Measurements from ENCODE around the gene LRRC27. TPM values are rescaled to one million over a fixed set of nuclear protein-coding genes. Genes with fewer than 3 reads are reported as not detected.

The LRRC27 gene
- total RNA-seq, 1 donor from 2014 or later = 6.3 TPM

GRCh38 chr10:132422903-132423825 lies 91.2 kb downstream of the LRRC27 start:
- intact Hi-C loops (cut with micrococcal nuclease) = no loop called here

- intact Hi-C loops (cut with micrococcal nuclease) = no loop called here
Measured at GRCh38 chr10:132423966-132424861, 92.2 kb downstream of the LRRC27 start.

GRCh38 chr10:132425029-132425756 lies 93.2 kb downstream of the LRRC27 start:
- intact Hi-C loops (cut with micrococcal nuclease) = no loop called here

- intact Hi-C loops (cut with micrococcal nuclease) = no loop called here
Measured at GRCh38 chr10:132425757-132426155, 93.8 kb downstream of the LRRC27 start.

- intact Hi-C loops (cut with micrococcal nuclease) = no loop called here
Measured at GRCh38 chr10:132427006-132427771, 95.2 kb downstream of the LRRC27 start.

GRCh38 chr10:132427939-132428367 lies 96.0 kb downstream of the LRRC27 start:
- intact Hi-C loops (cut with micrococcal nuclease) = no loop called here

- intact Hi-C loops (cut with micrococcal nuclease) = no loop called here
Measured at GRCh38 chr10:132428486-132428995, 96.5 kb downstream of the LRRC27 start.

Other genes starting within 250 kb of the LRRC27 start
- 11.1 and 11.8 TPM in 2 replicates for gene DPYSL4, start 145.2 kb upstream of the LRRC27 start, total RNA-seq
- 10.6 and 11.0 TPM in 2 replicates for gene STK32C, start 24.2 kb upstream of the LRRC27 start, total RNA-seq
- 5.4 and 5.9 TPM in 2 replicates for gene PWWP2B, start 65.0 kb downstream of the LRRC27 start, total RNA-seq
- 10.4 and 11.6 TPM in 2 replicates for gene INPP5A, start 205.6 kb downstream of the LRRC27 start, total RNA-seq